ENCODE measurements around the gene CASTOR1.

The CASTOR1 gene

GRCh38 chr22:30244066-30244465, 45.2 kb downstream of the CASTOR1 start:
- DNase-seq = no peak

GRCh38 chr22:30243661-30244060, 45.6 kb downstream of the CASTOR1 start:
- no peak for DNase-seq

GRCh38 chr22:30241576-30242371, 47.5 kb downstream of the CASTOR1 start:
- no peak for DNase-seq

GRCh38 chr22:30240541-30241417, 48.5 kb downstream of the CASTOR1 start:
- DNase-seq = no peak

- no peak for DNase-seq
Observed at GRCh38 chr22:30239488-30240405, 49.6 kb downstream of the CASTOR1 start.

- no peak for DNase-seq
Observed at GRCh38 chr22:30238661-30239487, 50.4 kb downstream of the CASTOR1 start.

- no peak for DNase-seq
Observed at GRCh38 chr22:30238136-30238535, 51.2 kb downstream of the CASTOR1 start.

GRCh38 chr22:30236875-30237274, 52.4 kb downstream of the CASTOR1 start:
- no peak for DNase-seq

- no peak for DNase-seq
Observed at GRCh38 chr22:30235687-30236170, 53.6 kb downstream of the CASTOR1 start.

Data from NCI-H2171 treated with DMSO at 0.1 percent for 48 hours (cell line).